Amygdala (tissue), 56 donors: ENCODE results near the gene GLO1.
A peak's percentile ranks its signal among the peaks of the same experiment; 100 is the strongest.

Source experiments
- DNase-seq, 56 donors: peaks; one replicate each; lab custom pipeline; 2025; lab: John Stamatoyannopoulos, UW

The GLO1 gene

GRCh38 chr6:38673397-38674165 is 29.4 kb downstream of the GLO1 start:
- no peak for DNase-seq

DNA sequence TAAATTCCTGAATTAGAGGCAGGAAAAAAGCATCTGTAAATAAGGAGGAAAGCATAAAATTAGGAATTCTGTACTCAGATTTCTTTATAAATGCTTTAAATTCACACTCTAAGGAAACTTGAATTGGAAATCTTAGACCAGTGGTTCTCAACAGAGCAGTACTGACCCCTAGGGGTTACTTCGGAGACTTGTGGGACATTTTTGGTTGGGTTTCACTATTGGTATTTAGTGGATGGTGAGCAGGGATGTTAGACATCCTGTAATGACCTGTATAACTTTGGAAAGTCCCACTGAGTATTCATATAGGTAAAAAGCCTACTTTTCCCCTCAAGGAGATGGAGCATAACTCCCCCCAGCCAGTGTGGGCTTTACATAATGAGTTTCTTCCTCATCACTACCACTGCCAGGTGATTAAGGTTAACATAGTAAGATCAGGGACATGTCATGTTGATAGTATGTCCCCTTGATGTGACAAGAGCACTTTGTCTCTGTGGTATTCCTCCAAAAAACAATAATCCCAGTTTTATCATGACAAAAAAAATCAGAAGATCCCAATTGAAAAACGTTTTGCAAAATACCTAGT is 31.0 kb downstream of the GLO1 start:
- DNase-seq, result peak in 3 of 56 donors; percentile 7 to 39 (median 13)

GRCh38 chr6:38658418-38659167 is 44.4 kb downstream of the GLO1 start:
- DNase-seq, result no peak

- DNase-seq, result no peak
Observed at GRCh38 chr6:38656896-38657295, 46.0 kb downstream of the GLO1 start.

- no peak for DNase-seq
Observed at GRCh38 chr6:38654263-38654662, 48.7 kb downstream of the GLO1 start.

DNA sequence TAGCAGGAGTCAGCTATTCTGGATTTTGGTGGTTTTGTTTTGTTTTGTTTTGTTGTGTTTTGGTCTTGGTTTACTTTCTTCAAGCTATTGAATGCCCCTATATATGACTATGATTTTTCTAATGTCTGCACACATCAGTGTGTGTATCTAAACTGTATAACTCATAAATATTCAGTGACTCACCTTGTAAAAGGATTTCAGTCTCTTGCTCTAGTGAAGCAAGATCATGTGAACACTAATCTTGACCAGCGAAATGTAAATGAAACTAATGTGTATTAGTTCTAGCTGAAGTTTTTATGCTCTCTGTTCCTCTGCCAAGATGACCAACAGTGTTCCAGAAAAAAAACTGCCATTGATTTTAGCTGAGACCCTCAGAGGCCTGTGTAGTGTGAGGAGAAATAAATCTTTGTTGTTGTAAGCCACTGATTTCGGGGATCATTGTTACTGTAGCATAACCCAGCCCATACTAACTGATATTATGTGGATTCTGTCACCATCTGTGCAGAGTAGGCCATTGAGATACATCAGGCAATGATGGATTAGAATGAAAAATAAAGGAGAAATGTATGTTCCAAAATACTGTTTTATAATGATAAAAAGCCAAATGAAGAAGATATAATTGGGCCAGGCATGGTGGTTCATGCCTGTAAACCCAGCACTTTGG is 51.7 kb downstream of the GLO1 start:
- no peak for DNase-seq

DNA sequence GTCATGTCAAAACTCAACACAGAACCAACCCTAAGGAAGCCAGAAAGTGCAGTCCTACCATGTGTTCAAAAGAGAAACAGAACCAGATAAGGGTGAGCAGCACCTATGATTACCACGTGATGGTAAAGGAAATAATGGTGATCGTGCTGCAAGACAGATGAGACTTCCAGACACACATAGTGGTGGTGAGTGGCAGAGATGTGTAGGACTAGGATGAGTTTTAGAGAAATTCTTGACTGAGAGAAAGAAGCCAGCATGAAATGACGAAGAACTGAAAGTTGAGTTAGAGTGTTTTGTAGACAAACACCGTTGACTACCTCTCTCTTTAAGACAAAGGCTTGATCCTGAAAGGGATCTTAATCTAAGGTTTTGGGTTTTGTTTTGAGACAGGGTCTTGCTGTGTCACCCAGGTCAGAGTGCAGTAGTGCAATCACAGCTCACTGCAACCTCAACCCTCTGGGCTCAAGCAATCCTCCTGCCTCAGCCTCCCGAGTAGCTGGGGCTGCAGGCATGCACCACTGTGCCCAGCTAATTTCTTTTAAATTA is 52.7 kb downstream of the GLO1 start:
- DNase-seq, result no peak

GRCh38 chr6:38649744-38650143 is 53.2 kb downstream of the GLO1 start:
- DNase-seq, result no peak

DNA sequence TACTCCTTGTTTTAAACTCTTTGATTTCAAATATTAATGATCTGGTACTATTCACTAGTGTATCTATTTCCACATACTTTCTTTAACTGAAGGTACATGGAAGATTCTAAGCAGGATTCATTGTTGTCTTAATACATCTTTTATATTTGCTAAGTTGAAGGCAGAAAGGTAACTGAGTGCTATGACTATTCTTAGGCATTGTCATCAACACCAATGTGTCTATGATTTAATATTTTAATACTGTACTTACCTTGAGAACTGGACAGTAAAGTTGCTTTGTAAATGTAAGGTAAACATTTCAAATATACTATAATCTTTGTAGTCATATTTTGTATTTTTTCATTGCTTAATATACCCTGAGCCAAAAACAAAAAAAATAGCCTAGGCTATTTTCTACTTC is 54.3 kb downstream of the GLO1 start:
- DNase-seq, result no peak

DNA sequence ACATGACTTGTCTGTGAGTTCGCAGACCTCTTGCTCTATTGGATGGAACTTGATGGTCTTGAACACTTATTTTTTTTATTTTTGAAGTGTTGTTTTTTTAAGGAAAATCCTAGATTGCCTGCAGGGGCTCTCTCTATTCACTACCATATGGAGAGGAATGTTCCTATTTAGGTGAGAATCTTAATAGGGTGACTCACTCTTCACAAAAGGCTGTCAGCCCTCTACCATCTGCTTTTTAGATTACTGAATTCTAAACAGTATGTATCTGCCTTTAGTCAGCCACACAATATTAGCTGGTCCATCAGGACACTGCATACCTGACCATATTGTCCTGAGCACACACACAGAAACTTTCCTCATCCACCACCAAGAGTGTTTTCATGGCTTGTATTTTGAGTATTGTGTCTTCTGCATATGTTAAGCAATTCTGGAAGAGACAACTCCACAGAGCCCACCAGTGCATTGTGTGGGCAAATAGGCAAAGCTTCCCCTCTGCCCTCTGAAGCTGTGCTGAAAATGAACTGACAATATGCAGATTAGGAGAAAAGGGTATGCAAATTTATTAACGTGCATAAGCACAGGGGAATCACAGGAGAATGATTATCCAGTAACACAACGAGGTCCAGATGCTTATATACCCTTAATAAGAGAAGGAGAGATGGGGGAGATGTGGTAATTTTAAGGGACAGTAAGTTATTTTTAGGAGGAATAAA is 56.6 kb downstream of the GLO1 start:
- DNase-seq, result no peak

- peak in 1 of 56 donors; percentile 3 for DNase-seq
Observed at GRCh38 chr6:38644951-38645350, 58.0 kb downstream of the GLO1 start.

DNA sequence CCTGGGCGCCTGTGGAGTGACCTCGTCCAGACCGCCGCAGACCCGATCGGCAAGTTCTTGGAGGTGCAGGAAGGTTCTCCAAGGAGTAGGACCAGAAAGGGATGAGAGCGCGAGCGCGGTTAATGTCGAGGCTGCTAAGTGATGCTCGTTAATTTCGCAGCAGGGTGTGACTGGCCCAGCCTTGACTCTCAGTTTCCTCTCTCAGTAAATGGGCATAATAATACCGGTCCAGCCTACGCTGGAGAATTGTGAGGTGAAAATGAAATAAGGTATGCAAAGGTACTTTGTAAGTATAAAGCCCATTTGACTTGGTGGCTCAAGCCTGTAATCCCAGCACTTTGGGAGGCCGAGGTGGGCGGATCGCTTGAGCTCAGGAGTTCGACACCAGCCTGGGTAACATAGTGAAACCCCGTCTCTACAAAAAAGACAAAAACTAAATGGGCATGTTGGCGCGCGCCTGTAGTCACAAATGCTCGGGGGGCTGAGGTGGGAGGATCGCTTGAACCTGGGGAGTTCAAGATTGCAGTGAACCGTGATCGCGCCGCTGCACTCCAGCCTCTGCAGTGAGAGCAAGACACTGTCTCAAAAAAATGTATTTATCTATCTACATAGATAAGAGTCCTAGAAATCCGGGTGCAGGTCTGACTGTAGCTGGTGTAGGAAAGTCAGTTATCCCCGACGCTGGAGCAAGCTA is 62.6 kb downstream of the GLO1 start:
- DNase-seq, result peak in 6 of 56 donors; percentile 22 to 41 (median 26)

- DNase-seq, result peak; percentile 31 to 89 (median 76)
Observed at GRCh38 chr6:38639498-38640215, 63.3 kb downstream of the GLO1 start, which contains the start of gene BTBD9. BTBD9 (minus strand) TSS chr6:38639929.

DNA sequence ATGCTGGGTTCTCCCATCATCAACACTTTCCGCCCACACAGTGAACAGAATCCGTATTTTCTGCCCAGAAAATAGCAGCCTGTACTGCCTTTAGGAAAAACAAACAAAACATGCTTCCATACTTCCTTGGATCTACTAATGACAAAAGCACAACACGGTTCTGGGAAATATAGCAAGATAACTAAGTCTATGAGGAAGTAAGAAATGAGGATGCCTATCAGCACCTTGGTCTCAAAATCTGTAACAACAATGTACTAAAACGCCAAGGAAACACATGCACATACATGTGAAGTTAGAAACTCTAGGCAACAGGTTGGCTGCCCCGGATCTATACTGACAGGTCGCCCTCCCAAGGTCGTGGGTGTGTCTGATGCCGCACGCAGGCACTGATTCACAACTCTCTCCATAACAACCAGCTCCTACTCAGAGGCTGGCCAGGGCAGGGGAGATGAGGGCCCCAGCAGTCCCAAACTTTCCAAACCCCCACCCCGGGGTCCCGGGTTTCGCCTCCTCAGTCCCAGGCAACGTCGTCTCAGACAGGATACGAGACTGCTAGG is 63.9 kb downstream of the GLO1 start:
- DNase-seq, result peak in 30 of 56 donors; percentile 18 to 75 (median 50)

DNA sequence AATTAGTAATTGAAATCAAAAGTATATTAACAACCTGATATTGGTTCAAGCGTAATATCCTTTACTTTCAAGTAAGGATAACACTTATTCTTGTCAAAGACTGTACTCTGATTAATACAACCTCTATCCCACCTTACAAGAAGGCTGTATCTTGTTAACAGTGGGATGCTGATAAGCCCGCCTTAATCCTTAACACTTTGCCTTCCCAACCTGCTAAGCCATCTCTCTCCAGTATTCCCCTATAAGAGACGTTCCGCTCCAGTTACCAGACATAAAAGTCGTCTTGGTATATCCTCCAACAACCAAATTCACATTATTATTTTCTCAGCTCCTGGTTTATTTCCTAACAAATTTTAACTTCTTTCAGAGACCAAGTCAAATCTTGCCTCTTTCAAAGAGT is 65.2 kb downstream of the GLO1 start:
- no peak for DNase-seq

DNA sequence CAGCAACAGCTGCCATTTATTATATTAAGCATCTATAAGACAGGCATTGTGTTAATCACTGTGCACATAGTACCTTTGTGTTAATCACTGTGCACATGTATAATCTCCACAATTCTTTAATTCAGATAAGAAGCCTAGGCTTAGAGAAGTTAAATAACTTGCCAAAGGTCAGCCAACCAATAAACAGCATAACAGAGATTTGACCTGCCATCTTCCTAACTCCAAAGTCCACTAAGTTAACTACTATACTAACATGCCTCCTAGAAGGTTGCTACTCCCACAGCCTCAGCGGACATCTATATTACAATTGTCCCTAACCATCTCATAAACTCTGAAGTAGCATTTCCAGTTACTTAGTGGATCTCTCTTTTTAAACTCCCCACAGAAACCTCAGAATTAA is 66.9 kb downstream of the GLO1 start:
- DNase-seq, result no peak

GRCh38 chr6:38634518-38634917 is 68.4 kb downstream of the GLO1 start:
- DNase-seq, result no peak

- no peak for DNase-seq
Observed at GRCh38 chr6:38632490-38632889, 70.5 kb downstream of the GLO1 start.
